GM18499 (cell line): Measurements from ENCODE around the gene STRN4.

Source experiments
- ATAC-seq: cut with Tn5 transposase; IDR thresholded peaks from one replicate; pipeline ENCODE4 v1.9.1; 2021; ENCODE audit warnings: moderate number of reproducible peaks; ENCODE audit not compliant: insufficient read depth, unreplicated experiment

Gene STRN4

DNA sequence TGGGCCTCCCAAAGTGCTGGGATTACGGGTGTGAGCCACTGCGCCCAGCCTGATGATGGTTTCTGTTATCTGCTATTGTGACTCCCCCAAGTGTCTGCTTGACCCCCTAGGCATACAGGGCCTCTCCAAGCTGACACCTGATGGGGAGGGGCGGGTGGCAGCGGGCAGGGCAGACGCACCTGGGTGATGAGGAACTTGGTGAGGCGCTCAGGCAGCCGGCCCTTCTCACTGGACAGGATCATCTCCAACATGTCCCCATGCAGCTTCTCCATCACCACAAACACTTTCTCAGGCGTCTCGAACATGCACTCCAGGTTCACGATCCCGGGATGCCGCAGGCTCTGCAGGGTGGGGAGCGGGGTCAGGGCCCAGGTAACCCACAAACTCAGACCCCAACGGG lies 56.9 kb downstream of the STRN4 start:
- no peak for ATAC-seq

DNA sequence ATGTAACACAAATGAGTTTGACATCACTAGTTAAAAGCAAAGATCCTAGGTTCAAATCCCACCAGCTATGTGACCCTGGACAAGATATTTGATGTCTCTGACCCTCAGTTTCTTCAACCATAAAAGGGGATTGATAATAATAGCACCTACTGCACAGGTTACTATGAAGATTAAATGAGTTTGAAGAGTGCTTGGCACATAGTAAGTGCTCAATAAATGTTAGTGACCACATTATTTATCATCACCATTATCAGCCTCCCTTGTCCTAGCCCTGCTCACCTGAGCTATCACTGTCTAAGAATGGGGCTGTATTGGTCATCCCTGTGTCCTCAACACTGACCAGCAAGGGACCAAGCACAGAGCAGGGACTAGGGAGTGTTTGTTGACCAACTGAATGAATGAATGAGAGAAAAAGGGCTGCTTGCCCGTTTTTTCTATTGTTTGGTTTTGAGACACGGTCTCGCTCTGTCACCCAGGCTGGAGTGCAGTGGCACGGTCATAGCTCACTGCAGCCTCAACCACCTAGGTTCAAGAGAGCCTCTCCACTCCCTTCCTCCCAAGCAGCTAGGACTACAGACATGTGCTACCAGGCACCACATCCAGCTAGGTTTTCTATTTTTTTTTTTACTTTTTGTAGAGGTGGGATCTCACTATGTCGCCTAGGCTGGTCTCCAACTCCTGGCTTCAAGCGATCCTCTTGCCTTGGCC lies 58.7 kb downstream of the STRN4 start:
- no peak for ATAC-seq

DNA sequence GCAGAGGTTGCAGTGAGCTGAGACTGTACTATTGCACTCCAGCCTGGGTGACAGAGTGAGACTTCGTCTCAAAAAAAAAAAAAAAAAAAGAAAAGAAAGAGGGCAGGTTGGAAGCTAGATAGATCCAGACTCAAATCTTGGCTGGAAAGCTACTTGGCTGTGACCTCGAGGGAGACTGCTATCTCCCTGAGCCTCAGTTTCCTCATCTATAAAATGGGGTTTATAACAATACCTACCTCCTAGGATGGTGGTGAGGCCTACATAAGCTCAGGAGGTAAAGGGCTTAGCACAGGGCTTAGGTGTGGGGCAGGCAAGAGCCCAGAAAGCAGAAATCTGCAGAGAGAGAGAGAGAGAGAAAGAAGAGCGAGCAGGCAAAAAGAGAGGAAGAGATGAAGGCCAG lies 61.1 kb downstream of the STRN4 start:
- no peak for ATAC-seq

DNA sequence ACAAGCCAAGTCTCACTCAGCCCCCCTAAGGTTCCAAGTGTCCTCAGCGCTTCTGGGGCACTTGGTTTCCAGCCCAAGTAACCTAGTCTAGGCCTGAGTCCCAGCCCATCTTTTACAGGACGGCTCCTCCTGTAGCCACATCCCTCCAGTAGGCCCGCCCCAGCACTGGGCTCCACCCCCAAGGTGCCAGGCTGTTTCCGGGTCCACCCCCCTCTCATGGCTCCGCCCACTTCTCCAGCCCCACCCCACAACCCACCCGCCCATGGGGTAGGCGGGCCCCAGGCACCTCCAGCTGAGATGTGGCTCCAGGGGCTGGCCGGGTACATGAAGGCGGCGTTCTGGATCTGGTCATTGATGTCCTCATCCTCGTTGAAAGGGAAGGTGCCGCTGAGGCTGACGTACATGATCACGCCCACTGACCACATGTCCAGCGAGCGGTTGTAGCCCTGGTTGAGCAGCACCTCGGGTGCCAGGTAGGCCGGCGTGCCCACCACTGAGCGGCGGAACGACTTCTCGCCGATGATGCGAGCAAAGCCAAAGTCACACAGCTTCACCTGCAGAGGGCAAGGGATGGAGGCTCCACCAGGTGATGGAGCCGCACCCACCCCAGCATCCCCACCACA lies 68.0 kb downstream of the STRN4 start:
- ATAC-seq: no peak

DNA sequence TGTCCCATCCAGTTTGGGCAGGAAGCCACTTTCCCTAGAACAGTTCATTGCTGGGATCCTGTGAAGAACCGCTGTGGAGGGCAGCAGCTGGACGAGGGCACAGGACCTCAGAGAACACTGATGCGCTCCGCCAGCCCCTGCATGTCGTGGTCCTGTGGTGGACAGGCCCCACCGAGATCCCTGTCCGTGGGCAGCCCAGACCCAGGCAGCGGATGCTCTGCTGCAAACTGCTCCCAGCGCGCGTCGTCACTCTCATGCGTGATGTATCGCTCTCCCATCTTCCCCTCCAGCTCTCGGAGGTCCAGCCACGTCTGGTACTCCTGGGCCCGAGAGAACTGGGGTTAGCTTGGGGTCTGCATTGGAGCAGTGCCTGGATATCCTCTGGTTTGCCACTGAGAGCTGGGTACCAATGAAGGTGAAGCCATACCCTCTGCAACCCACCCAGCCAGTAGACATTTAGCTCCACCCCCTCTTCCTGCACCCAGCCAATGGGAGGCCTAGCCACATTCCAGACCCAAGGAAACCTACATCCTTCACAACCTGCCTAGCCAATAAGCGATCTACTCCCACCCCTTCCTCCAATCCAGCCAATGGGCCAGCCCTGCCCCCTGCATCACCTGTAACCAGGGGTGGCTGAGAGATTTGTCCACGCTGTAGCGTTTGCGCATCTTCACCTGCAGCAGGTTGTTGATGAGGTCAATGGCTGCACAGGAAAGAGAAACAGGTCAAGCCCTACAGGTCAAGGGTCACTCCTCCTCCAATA lies 71.7 kb downstream of the STRN4 start:
- ATAC-seq: no peak

DNA sequence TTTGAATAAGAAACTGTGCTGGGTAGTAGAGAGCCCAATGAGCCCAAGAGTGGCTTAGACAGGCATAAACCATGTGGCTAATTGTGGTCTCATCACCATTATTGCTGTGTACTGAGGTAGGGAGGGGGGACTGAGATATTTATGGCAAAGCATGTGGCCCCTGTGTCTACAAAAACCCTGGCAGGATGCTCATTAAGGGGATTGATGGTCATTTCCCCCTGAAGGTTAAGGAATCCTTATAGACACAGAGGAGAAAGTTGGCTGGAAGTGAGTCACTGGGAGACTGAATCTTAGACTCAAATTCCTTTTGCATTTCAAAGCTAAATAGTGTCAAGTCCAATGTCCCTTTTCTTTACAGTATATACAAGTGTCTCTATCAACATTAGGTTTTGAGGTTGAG lies 75.4 kb downstream of the STRN4 start:
- no peak for ATAC-seq
